Measurements from ENCODE around the gene PRKAR1B. TPM values are rescaled to one million over a fixed set of nuclear protein-coding genes. Genes with fewer than 3 reads are reported as not detected.

The PRKAR1B gene
- total and polyA plus RNA-seq, 10 of the 15 experiments (the other 5 are each of a cell fraction or from before 2014, with no cell fraction given): 1.4 to 45.6 (median 19.3) TPM

- TF ChIP-seq ZNF687 (IDR thresholded peaks at IDR 0.05): no peak
- no peak for TF ChIP-seq MYB (IDR thresholded peaks at IDR 0.05; ENCODE audit: borderline replicate concordance, low read depth, low read length)
Observed at GRCh38 chr7:646487-646886, 80.6 kb downstream of the PRKAR1B start (continued).

GRCh38 chr7:645606-646005 lies 81.5 kb downstream of the PRKAR1B start:
- Histone ChIP-seq H3K27ac (ENCODE audit: control insufficient read depth, insufficient read depth) (no peak overlapping the region), H3K4me1 (ENCODE audit: control insufficient read depth, insufficient read depth, low read length) (no peaks in the 10 kb centered on the region), H3K36me3 (ENCODE audit: control insufficient read depth in 2 of 2, insufficient read depth in 2 of 2, low read length in 1 of 2) (no peaks in the 10 kb centered on the region; a peak in 1 of 4 replicates), H3K4me2 (ENCODE audit: control insufficient read depth, insufficient read depth) (no peak overlapping the region), H3K79me2 (ENCODE audit: control insufficient read depth, insufficient read depth, low read length) (no peaks in the 10 kb centered on the region), H3K9ac (ENCODE audit: control insufficient read depth, insufficient read depth, low read length) (no peak overlapping the region), H3K4me3 (no peak overlapping the region), H3K27me3 (replicated peaks in 1 of 2; ENCODE audit: control insufficient read depth in 2 of 2, insufficient read depth in 2 of 2, low read length in 1 of 2) (no peaks in the 10 kb centered on the region), H2AFZ (ENCODE audit: control insufficient read depth, low read depth, low read length) (no peak overlapping the region), H4K20me1 (ENCODE audit: control insufficient read depth, insufficient read depth) (no peaks in the 10 kb centered on the region), H3K9me3 (replicated peaks; ENCODE audit: control insufficient read depth, insufficient read depth, low read length) (peaks cover 2% of the 10 kb centered on the region; the same call in 2 of the 3 replicates)
- intact Hi-C loops (cut with micrococcal nuclease; ENCODE audit: unreplicated experiment): no loop called here
- no TSS peak for BruUV-seq (replicated peaks)
- no peak for FAIRE-seq
- ChIA-PET POLR2A (no interaction called here), RAD21 (ENCODE audit: unreplicated experiment) (no interaction called here), SMC1A (ENCODE audit: uncharacterized antibody, unreplicated experiment) (no interaction called here), CTCF (no interaction called here)
- 92% methylated on average over 11 of the region's 13 CpGs for whole genome bisulfite sequencing (ENCODE audit: insufficient coverage, insufficient replicate concordance, low lambda C conversion rate, missing lambda C conversion rate)
- in situ Hi-C loops (cut with MboI): no loop called here
- no peak for ATAC-seq
- no peak for DNase-seq (ENCODE audit: low read depth, low spot score)
- no peak for TF ChIP-seq SMAD5 (IDR thresholded peaks at IDR 0.05; ENCODE audit: low read depth)
- TF ChIP-seq TCF12 (IDR thresholded peaks at IDR 0.05; ENCODE audit: low read depth, low read length): no peak
- TF ChIP-seq ZBTB40 (IDR thresholded peaks at IDR 0.05; ENCODE audit: borderline replicate concordance): no peak
- TF ChIP-seq MEF2A (IDR thresholded peaks at IDR 0.05; ENCODE audit: insufficient read depth, low read depth, low read length): no peak
- no peak for TF ChIP-seq E4F1 (IDR thresholded peaks at IDR 0.05; ENCODE audit: borderline replicate concordance, partially characterized antibody)
- TF ChIP-seq TBL1XR1 (IDR thresholded peaks at IDR 0.05; ENCODE audit: low read depth, low read length): no peak
- TF ChIP-seq YBX1 (IDR thresholded peaks at IDR 0.05): no peak
- no peak for TF ChIP-seq ATF3 (IDR thresholded peaks at IDR 0.05; ENCODE audit: borderline replicate concordance, extremely low read depth, low read depth, low read length)
- TF ChIP-seq IKZF1 (conservative IDR thresholded peaks at IDR 0.05): no peak
- no peak for TF ChIP-seq BCL11A (IDR thresholded peaks at IDR 0.05; ENCODE audit: low read depth, low read length)
- TF ChIP-seq KLF5 (IDR thresholded peaks at IDR 0.05; ENCODE audit: partially characterized antibody): no peak

Data from GM12878 (cell line).